Urinary bladder (tissue), 4 donors: ENCODE results near the gene LGI4. TPM values are rescaled to one million over a fixed set of nuclear protein-coding genes. Genes with fewer than 3 reads are reported as not detected.

ENCODE experiments used
- DNase-seq: peaks from one replicate; pipeline ENCODE4 v3.0.0-alpha.2; 2015; ENCODE audit errors: extremely low spot score
- H3K27ac ChIP-seq: one replicate; pipeline ENCODE4 v1.5.1; 2013; ENCODE audit warnings: low read depth, mild to moderate bottlenecking, moderate library complexity
- H3K36me3 ChIP-seq: one replicate; pipeline ENCODE4 v1.6.1; 2013; ENCODE audit warnings: mild to moderate bottlenecking, moderate library complexity; ENCODE audit not compliant: insufficient read depth
- H3K4me1 ChIP-seq: one replicate; pipeline ENCODE4 v1.6.1; 2013; ENCODE audit warnings: mild to moderate bottlenecking, moderate library complexity; ENCODE audit not compliant: insufficient read depth
- H3K4me3 ChIP-seq: one replicate; pipeline ENCODE4 v1.5.1; 2013; ENCODE audit warnings: low read depth, low read length
- WGBS: extraction: QIAGEN DNeasy Blood & Tissue Kit; methylation state at CpG from one replicate; pipeline ENCODE4 v1.1.7; 2013; 5-methylcytosine and 5-hydroxymethylcytosine counted together
- polyA plus RNA-seq: library from polyadenylated mRNA; stranded (reverse); fragments of 200-250 nt; gene quantifications from one replicate; pipeline ENCODE4 v1.2.3, GENCODE V29; 2013
- total RNA-seq: library from RNA; depleted of rRNA; stranded (reverse); fragments of >200 nt; gene quantifications from one replicate; pipeline ENCODE4 v1.2.3, GENCODE V29; 2014
- donor health status: healthy with polysubstance abuse.
- donor health status: healthy.

LGI4 gene
- total and polyA plus RNA-seq, 2 donors = 5.9 to 48.4 TPM

- no peaks in the 10 kb centered on the region for H3K36me3 ChIP-seq
- DNase-seq = no peak
- H3K27ac ChIP-seq = peak overlapping the region; percentile 72
- H3K4me3 ChIP-seq = peak overlapping the region; percentile 6
- 79% methylated on average over 13 of the region's 13 CpGs for WGBS
- no peaks in the 10 kb centered on the region for H3K4me1 ChIP-seq
Observed at GRCh38 chr19:35118268-35119020, 16.4 kb downstream of the LGI4 start.

GRCh38 chr19:35117799-35118198, 17.1 kb downstream of the LGI4 start:
- DNase-seq = no peak
- Histone ChIP-seq H3K4me1 (no peaks in the 10 kb centered on the region), H3K4me3 (no peak overlapping the region), H3K27ac (peak overlapping the region; percentile 33), H3K36me3 (no peaks in the 10 kb centered on the region)
- 84% methylated on average over 11 of the region's 11 CpGs for WGBS

- DNase-seq = no peak
- Histone ChIP-seq H3K27ac (peak overlapping the region; percentile 76), H3K36me3 (no peaks in the 10 kb centered on the region), H3K4me3 (peak overlapping the region; percentile 21), H3K4me1 (no peaks in the 10 kb centered on the region)
- WGBS = 51% methylated on average over 8 of the region's 8 CpGs
Observed at GRCh38 chr19:35117116-35117515, 17.7 kb downstream of the LGI4 start.

DNA sequence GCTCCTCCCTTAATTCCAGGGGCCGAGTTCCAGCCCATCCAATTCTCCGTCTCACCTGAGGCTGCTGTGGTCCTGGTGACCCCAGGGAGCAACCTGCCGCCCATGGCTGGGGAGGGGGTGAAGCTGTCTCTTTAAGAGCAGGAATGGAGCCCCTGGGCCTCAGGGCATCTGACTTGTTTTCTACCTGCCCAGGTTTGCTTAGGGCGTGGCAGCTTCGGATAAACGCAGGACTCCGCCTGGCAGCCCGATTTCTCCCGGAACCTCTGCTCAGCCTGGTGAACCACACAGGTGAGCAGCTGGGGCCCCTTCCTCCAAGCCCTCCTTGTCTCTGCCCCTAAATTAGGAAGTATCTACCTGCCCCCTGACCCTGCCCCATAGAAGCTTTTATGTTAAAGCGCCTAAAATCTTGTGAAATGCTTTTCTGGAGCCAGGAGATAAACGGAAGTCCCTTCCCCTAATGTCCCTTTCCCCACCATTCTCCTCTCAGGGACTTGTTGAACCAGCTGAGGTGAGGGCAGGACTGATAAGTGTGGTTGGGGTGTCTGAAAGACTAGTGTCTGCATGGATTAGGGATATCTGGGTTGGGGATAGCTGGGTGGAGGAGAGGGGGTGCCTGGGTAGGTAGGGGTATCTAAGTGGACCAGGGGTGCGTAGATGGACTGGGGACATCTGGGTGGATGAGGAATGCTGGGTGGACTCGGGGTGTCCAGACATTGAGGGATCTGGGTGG, 18.6 kb downstream of the LGI4 start:
- peak overlapping the region; percentile 76 for H3K27ac ChIP-seq

DNA sequence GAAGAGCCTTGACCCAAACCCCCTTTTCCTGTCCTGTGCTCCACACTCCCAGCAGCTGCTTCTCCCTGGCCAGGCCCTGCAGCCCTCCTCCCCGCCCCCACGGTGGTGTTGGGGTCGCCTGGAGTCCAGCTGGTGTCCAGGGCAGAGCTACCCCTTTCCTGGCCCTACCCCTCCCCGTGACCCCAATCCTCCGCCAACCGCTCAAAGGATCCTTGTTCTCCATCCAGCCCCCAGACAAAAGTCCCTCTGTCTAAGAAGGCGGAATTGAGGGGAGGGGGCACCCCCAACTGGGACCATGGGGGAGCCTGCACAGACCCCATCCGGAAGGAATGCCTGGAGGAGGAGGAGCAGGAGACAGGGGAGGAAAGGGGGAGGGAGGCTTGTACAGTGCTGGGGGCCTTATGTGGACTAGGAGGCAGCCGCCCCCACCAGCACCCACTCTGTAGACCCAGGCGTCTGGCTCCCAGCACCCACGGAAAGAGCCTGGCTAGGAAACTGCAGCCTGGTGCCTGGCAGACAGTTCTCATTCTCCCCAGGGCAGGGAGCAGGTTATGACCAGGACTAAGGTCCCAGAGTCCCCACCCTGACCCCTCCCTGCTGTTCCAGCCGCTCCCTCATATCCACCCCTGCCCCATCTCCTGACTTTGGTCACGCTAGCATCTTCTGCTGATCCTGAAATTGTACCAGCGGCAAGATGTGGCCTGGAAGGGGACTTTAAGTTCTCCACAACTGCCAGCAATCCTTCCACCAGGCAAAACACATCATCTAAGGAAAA, 19.5 kb downstream of the LGI4 start, which contains the start of gene FXYD3:
FXYD3 (plus strand) TSS at position 647 of the 775 bp plus-strand sequence. CDS start 3,554 bp downstream, outside the sequence.
- no peak for DNase-seq
- no peaks in the 10 kb centered on the region for H3K36me3 ChIP-seq
- peak within 1 kb of the TSS; percentile 21 for H3K4me3 ChIP-seq
- H3K4me1 ChIP-seq = no peaks in the 10 kb centered on the region
- WGBS = 57% methylated on average over 14 of the region's 14 CpGs
- peak within 1 kb of the TSS; percentile 76 for H3K27ac ChIP-seq

More for the DNA sequence above, 18.6 kb downstream of the LGI4 start:
- Histone ChIP-seq H3K36me3 (no peaks in the 10 kb centered on the region), H3K4me3 (peak overlapping the region; percentile 21), H3K4me1 (no peaks in the 10 kb centered on the region)
- no peak for DNase-seq
- WGBS = 78% methylated on average over 13 of the region's 13 CpGs

- Histone ChIP-seq H3K4me3 (no peak overlapping the region), H3K36me3 (no peaks in the 10 kb centered on the region), H3K4me1 (no peaks in the 10 kb centered on the region), H3K27ac (peak overlapping the region; percentile 61)
- DNase-seq = no peak
- 10% methylated on average over 23 of the region's 23 CpGs for WGBS
Observed at GRCh38 chr19:35114353-35115176, 20.3 kb downstream of the LGI4 start.

- H3K4me3 ChIP-seq = no peak overlapping the region
- no peaks in the 10 kb centered on the region for H3K36me3 ChIP-seq
- no peak for DNase-seq
- H3K4me1 ChIP-seq = no peaks in the 10 kb centered on the region
- 84% methylated on average over 15 of the region's 15 CpGs for WGBS
- H3K27ac ChIP-seq = peak overlapping the region; percentile 18
Observed at GRCh38 chr19:35112995-35113688, 21.7 kb downstream of the LGI4 start.

DNA sequence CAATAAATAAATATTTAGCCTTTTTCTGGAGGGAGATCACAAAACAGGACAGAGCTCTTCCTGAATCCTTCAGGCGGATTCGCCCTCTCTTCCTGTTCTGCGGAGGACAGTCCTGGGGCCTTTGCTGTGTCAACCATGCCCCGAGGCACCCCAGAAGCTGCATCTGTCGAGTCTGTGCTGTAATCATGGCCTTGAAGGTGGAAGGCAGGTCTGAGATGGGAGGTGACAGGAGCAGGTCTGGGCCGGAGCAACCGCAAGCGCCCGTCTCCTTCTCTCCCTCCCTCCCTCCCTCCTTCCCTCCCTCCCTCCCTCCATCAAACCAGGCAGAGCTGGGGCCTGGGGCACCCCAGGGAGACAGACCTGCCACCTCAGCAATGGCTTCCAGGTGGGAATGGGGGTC, 23.9 kb downstream of the LGI4 start:
- no peak overlapping the region for H3K4me3 ChIP-seq
- no peaks in the 10 kb centered on the region for H3K36me3 ChIP-seq
- 56% methylated on average over 9 of the region's 9 CpGs for WGBS
- no peak for DNase-seq
- no peak overlapping the region for H3K27ac ChIP-seq
- H3K4me1 ChIP-seq = no peaks in the 10 kb centered on the region

DNA sequence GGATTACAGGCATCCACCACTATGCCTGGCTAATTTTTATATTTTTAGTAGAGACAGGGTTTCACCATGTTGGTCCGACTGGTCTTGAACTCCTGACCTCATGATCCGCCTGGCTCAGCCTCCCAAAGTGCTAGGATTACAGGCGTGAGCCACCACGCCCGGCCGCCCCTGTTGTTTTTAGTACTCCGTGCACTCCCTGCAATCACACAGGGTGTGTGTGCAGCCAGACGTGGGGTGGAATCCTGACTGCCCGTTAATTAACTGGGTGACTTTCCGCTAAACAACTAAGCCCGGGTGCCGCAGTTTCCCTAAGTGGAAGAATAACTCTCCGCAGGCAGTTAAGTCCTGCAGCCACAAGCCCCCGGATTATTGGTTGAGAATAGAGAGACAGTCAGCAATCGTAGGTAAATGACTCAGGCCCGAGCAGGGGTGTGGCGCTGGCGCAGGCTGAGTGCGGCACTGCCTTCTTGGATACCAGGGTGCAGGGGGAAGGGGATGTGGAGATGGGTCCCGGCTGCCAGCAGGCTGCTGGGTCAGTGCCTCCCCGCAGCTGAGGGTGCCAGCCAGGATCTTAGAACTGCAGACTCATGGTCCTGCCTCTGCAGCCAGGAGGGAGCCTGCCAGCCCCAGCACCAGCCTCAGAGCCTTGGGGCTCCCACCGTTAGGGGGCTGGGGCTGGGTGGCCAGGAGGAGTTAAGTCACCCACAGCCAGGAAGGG, 25.3 kb downstream of the LGI4 start:
- no peaks in the 10 kb centered on the region for H3K36me3 ChIP-seq
- H3K4me1 ChIP-seq = no peaks in the 10 kb centered on the region
- 68% methylated on average over 22 of the region's 22 CpGs for WGBS
- H3K4me3 ChIP-seq = no peak overlapping the region
- DNase-seq = no peak
- no peak overlapping the region for H3K27ac ChIP-seq

DNA sequence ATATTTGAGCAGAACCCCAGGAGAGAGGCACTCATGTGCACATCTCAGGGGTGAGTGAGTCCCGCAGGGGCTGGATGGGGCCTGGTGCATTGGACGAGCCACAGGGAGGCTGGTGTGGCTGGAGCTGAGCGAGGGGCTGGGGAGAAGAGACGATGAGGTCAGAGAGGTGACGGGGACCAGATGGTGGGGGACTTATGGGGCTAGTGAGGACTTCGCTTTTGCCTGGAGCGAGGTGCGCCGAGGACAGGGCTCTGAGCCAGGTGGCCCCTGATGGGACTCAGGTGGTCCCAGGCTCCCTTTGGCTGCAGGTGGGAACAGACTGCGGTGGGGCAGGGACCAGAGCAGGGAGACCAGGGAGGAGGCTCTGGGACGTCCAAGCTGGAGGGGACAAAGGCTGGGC, 26.1 kb downstream of the LGI4 start:
- H3K4me3 ChIP-seq = no peak overlapping the region
- WGBS = 84% methylated on average over 11 of the region's 11 CpGs
- H3K4me1 ChIP-seq = no peaks in the 10 kb centered on the region
- no peaks in the 10 kb centered on the region for H3K36me3 ChIP-seq
- DNase-seq = no peak
- no peak overlapping the region for H3K27ac ChIP-seq

GRCh38 chr19:35107545-35107944, 27.3 kb downstream of the LGI4 start:
- H3K4me1 ChIP-seq = no peaks in the 10 kb centered on the region
- 39% methylated on average over 5 of the region's 5 CpGs for WGBS
- H3K27ac ChIP-seq = no peak overlapping the region
- H3K4me3 ChIP-seq = no peak overlapping the region
- no peak for DNase-seq
- no peaks in the 10 kb centered on the region for H3K36me3 ChIP-seq

DNA sequence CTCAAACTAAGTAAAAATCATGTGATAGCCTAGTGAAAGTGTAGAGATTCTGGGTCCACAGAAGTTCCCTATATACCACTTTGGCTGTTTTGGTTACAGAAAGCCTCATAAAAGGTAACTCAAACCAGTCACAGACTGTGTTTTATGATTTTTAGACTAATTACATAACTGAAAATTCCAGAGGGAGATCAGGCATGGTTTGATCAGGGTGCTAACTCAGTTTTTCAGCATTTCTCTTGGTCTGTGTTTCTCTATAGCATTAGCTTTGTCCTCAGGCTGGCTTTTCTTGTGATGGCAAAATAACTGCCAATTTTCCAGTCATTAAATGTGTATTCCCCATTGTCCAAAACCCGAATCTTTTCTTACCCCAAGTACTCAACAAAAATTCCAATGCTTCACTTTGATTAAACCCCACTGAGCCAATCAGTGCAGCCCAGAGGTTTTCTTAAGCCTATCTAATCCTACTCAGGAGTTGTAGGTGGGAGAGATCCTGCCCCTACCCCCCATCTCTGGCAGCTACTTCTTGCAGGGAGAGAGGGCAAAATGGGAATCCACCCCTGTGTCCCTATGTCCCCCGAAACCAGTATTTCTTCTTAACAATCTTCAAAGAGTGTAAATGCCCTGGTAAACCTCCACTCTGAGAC, 27.8 kb downstream of the LGI4 start:
- no peaks in the 10 kb centered on the region for H3K4me1 ChIP-seq
- H3K27ac ChIP-seq = peak overlapping the region; percentile 2
- H3K4me3 ChIP-seq = no peak overlapping the region
- DNase-seq = no peak
- WGBS = 43% methylated on average over 2 of the region's 2 CpGs
- H3K36me3 ChIP-seq = no peaks in the 10 kb centered on the region
